Lower lobe of right lung (tissue), 2 donors: Measurements from ENCODE around the gene PTPRN2. TPM values are rescaled to one million over a fixed set of nuclear protein-coding genes. Genes with fewer than 3 reads are reported as not detected.
"Not testable (repeated sequence)": the region's sequence is repeated elsewhere in the genome, so short reads cannot be mapped to it uniquely, and the experiment has no call there.

ENCODE experiments used
- ATAC-seq, 2 donors: fragments of 200-7000 bp; cut with Tn5 transposase; one replicate each; pipeline ENCODE4 v1.9.1; 2020 to 2022; ENCODE audit warnings: mild to moderate bottlenecking in 2 of 2, moderate library complexity in 2 of 2
- DNase-seq: peaks from one replicate; pipeline ENCODE4 v3.0.0-alpha.2; 2020
- H3K27ac ChIP-seq: fragments of 200-600 bp; one replicate; pipeline ENCODE4 v1.8.0; 2022
- H3K27me3 ChIP-seq: fragments of 200-600 bp; one replicate; pipeline ENCODE4 v1.8.0; 2022; ENCODE audit warnings: low read depth
- H3K36me3 ChIP-seq: fragments of 200-600 bp; one replicate; pipeline ENCODE4 v1.8.0; 2022; ENCODE audit warnings: mild to moderate bottlenecking
- H3K4me1 ChIP-seq: fragments of 200-600 bp; one replicate; pipeline ENCODE4 v1.8.0; 2022
- H3K4me3 ChIP-seq: fragments of 200-600 bp; one replicate; pipeline ENCODE4 v1.8.0; 2022; ENCODE audit warnings: mild to moderate bottlenecking
- H3K9me3 ChIP-seq: fragments of 200-600 bp; one replicate; pipeline ENCODE4 v1.8.0; 2022
- CTCF ChIP-seq: fragments of 200-600 bp; IDR thresholded peaks from one replicate; pipeline ENCODE4 v1.8.0; 2022; ENCODE audit warnings: antibody characterized with exemption, mild to moderate bottlenecking
- intact Hi-C: fragments of 100-400 bp; cut with DNase I; formaldehyde crosslinking; loops from one replicate; pipeline ENCODE4 v1.11.0; 2022
- total RNA-seq: library from RNA; stranded (reverse); fragmentation: NEBNext Ultra II Directional; extraction: Animal tissue kit (Norgen Biotek cat#: 25700); gene quantifications from one replicate; pipeline ENCODE4 v1.2.1, GENCODE V29; 2021
- donor health status: DM: no; HTN: yes; CAD: no; lungs with severe emphysema.

PTPRN2 gene
- total RNA-seq, 1 donor from 2014 or later = 6.8 TPM

GRCh38 chr7:158431941-158432347 is 155.7 kb downstream of the PTPRN2 start:
- Histone ChIP-seq H3K27ac (peak overlapping the region; percentile 41), H3K36me3 (no peaks in the 10 kb centered on the region), H3K4me1 (peaks cover 7% of the 10 kb centered on the region), H3K27me3 (no peaks in the 10 kb centered on the region), H3K9me3 (no peaks in the 10 kb centered on the region), H3K4me3 (peak overlapping the region; percentile 10)
- peak; percentile 66 for DNase-seq
- no peak for TF ChIP-seq CTCF
- peak; percentile 90 to 93 for ATAC-seq
- intact Hi-C loops = no loop called here

DNA sequence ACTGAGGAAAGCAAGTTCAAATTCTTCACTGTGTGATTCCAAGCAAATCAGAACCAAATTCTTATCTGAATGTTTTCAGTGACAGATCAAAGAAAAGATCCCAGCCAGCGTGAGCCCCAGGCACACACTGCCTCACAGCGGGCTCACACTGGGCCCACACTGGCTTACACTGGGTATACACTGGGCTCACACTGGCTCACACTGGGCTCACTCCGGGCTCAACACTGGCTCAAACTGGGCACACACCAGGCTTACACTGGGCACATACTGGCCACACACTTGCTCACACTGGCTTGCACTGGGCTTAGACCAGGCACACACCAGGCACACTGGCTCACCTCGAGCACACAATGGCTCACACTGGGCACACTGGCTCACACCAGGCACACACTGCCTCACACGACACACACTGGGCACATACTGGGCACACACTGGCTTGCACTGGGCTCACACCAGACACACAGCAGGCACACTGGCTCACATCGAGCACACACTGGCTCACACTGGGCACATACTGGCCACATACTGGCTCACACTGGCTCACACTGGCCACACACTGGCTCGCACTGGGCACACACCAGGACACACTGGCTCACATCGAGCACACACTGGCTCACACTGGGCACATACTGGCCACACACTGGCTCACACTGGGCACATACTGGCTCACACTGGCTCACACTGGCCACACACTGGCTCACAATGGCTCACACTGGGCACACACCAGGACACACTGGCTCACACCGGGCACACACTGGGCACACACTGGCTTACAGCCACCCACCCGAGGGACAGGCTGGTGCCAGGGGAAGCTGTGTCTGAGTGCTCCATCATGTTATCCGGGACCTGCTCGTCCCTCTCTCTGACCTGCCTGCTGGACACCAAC is 156.3 kb downstream of the PTPRN2 start:
- intact Hi-C loops = no loop called here
- TF ChIP-seq CTCF = no peak
- H3K27ac ChIP-seq = no peak overlapping the region
- no peak overlapping the region for H3K4me3 ChIP-seq
- no peaks in the 10 kb centered on the region for H3K36me3 ChIP-seq
- H3K9me3 ChIP-seq = no peaks in the 10 kb centered on the region
- peaks cover 7% of the 10 kb centered on the region for H3K4me1 ChIP-seq
- H3K27me3 ChIP-seq = no peaks in the 10 kb centered on the region
- peak in 1 of 2 donors; percentile 9 for ATAC-seq
- DNase-seq = no peak

- DNase-seq = no peak
- intact Hi-C loops = no loop called here
- no peak for TF ChIP-seq CTCF
- H3K4me1 ChIP-seq = peaks cover 7% of the 10 kb centered on the region
- H3K36me3 ChIP-seq = no peaks in the 10 kb centered on the region
- H3K9me3 ChIP-seq = no peaks in the 10 kb centered on the region
- no peaks in the 10 kb centered on the region for H3K27me3 ChIP-seq
- no peak overlapping the region for H3K27ac ChIP-seq
- ATAC-seq = no peak
- no peak overlapping the region for H3K4me3 ChIP-seq
Observed at GRCh38 chr7:158430308-158431034, 157.2 kb downstream of the PTPRN2 start.

DNA sequence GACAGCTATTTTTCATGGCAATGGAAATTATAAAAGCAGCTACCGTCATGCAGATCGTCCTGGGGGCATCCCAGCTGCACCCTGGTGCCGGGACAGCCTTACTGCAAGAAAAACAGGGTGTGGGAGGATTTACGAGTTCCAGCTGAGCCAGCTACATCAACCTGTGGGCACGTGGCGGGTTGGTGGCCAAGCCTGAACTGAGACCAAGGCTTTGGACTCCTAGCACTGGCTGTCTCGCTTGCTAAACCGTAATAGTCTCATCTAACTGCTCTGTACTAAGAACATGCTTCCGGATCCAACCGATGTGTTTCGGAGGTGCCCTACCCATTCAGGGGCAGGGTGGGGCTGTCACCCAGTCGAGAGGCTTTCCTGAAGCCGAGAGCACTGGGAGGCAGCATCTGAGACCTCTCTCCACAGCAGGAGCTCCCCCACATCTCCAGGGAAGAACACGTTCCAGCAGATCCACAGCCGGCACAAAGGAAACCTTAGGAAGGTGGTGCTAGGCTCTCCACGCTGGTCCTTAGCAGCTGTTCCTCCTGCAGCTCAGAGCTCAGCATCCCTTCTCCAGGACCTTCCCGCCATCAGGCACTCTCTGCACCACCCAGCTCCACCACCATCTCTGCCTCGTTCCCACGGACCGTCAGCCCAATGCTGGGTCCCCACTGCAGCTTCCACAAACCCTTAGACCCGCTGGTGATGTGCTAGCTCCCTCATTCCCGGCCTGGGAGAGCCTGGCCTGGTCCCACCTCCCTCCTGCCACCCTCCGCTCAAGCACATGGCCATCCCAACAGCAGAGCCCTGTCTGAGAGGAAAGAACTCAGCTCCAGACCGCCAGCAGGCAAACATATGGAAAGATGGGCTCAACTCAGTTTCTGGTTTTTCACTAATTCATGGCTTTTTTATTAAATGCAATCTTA is 158.5 kb downstream of the PTPRN2 start:
- DNase-seq = no peak
- intact Hi-C loops = no loop called here
- Histone ChIP-seq H3K27me3 (no peaks in the 10 kb centered on the region), H3K27ac (no peak overlapping the region), H3K9me3 (no peaks in the 10 kb centered on the region), H3K4me3 (no peak overlapping the region), H3K4me1 (peaks cover 7% of the 10 kb centered on the region), H3K36me3 (no peaks in the 10 kb centered on the region)
- ATAC-seq = no peak
- TF ChIP-seq CTCF = no peak

- TF ChIP-seq CTCF = no peak
- ATAC-seq (no peak), DNase-seq (no peak)
- no peaks in the 10 kb centered on the region for H3K27me3 ChIP-seq
- H3K27ac ChIP-seq = no peak overlapping the region
- H3K36me3 ChIP-seq = no peaks in the 10 kb centered on the region
- peaks cover 7% of the 10 kb centered on the region for H3K4me1 ChIP-seq
- no peak overlapping the region for H3K4me3 ChIP-seq
- no peaks in the 10 kb centered on the region for H3K9me3 ChIP-seq
- intact Hi-C loops = no loop called here
Observed at GRCh38 chr7:158428131-158428836, 159.3 kb downstream of the PTPRN2 start.

GRCh38 chr7:158425676-158426075 is 161.9 kb downstream of the PTPRN2 start:
- H3K27me3 ChIP-seq, H3K36me3 ChIP-seq, H3K4me1 ChIP-seq, DNase-seq, ATAC-seq, H3K4me3 ChIP-seq, H3K27ac ChIP-seq, intact Hi-C loops, H3K9me3 ChIP-seq: not testable (repeated sequence)
